Lung (tissue), 12 donors: ENCODE measurements around the gene ATP2B2. TPM values are rescaled to one million over a fixed set of nuclear protein-coding genes. Genes with fewer than 3 reads are reported as not detected.

Experiments used
- ATAC-seq: fragments of 200-7000 bp; cut with Tn5 transposase; one replicate; pipeline ENCODE4 v1.9.1; 2020; ENCODE audit warnings: moderate number of reproducible peaks; ENCODE audit not compliant: insufficient read depth, low FRiP score
- DNase-seq, 3 donors: peaks; one replicate each; pipeline ENCODE4 v3.0.0-alpha.2; 2013 to 2017
- H3K27ac ChIP-seq, 2 donors: one replicate each; pipeline ENCODE4 v1.5.1; 2013; ENCODE audit warnings: mild to moderate bottlenecking in 2 of 2, moderate library complexity in 2 of 2, control low read depth in 1 of 2, inconsistent platforms in 1 of 2, low read depth in 1 of 2, low read length in 1 of 2
- H3K27me3 ChIP-seq, 3 donors: one replicate each; pipeline ENCODE4 v1.5.1; 2013; ENCODE audit warnings: low read length in 2 of 3; ENCODE audit not compliant: control insufficient read depth in 3 of 3, insufficient read depth in 3 of 3
- H3K36me3 ChIP-seq, 4 donors: one replicate each; pipeline ENCODE4 v1.5.1; 2013; ENCODE audit warnings: low read length in 4 of 4, mild to moderate bottlenecking in 1 of 4, moderate library complexity in 1 of 4; ENCODE audit not compliant: control insufficient read depth in 4 of 4, insufficient read depth in 4 of 4
- H3K4me1 ChIP-seq, 5 donors: one replicate each; pipeline ENCODE4 v1.5.1; 2013; ENCODE audit warnings: low read length in 5 of 5, mild to moderate bottlenecking in 2 of 5, moderate library complexity in 1 of 5; ENCODE audit not compliant: control insufficient read depth in 5 of 5, insufficient read depth in 5 of 5
- H3K4me3 ChIP-seq: one replicate; pipeline ENCODE4 v1.5.1; 2013; ENCODE audit warnings: mild to moderate bottlenecking, control low read depth, moderate library complexity
- H3K9ac ChIP-seq, 2 donors: one replicate each; pipeline ENCODE4 v1.5.1; 2013; ENCODE audit warnings: low read length in 2 of 2, control low read depth in 1 of 2; ENCODE audit not compliant: insufficient read depth in 1 of 2
- H3K9me3 ChIP-seq, 4 donors: one replicate each; pipeline ENCODE4 v1.5.1; 2013; ENCODE audit warnings: low read length in 3 of 4, mild to moderate bottlenecking in 1 of 4, moderate library complexity in 1 of 4; ENCODE audit not compliant: control insufficient read depth in 4 of 4, insufficient read depth in 3 of 4
- CTCF ChIP-seq: IDR thresholded peaks from 2 replicates; pipeline ENCODE4 v1.5.1; 2012; ENCODE audit warnings: mild to moderate bottlenecking; ENCODE audit errors: control extremely low read depth, extremely low read depth
- WGBS, 2 donors: extraction: QIAGEN DNeasy Blood & Tissue Kit; methylation state at CpG; one replicate each; pipeline ENCODE4 v1.1.7; 2013; 5-methylcytosine and 5-hydroxymethylcytosine counted together
- polyA plus RNA-seq, 2 donors: library from polyadenylated mRNA; stranded (reverse); fragments of 200-250 nt; gene quantifications; one replicate each; pipeline ENCODE4 v1.2.1, GENCODE V29; 2013
- total RNA-seq, 2 donors: library from RNA; depleted of rRNA in 1 of 2; stranded (reverse); fragments of >200 nt in 1 of 2; gene quantifications; one replicate each; pipeline ENCODE4 v1.2.1, GENCODE V29; 2014 to 2021
- donor health status: control.
- donor health status: control.
- donor health status: Bipolar disorder and iron deficiency.
- donor health status: healthy.
- donor health status: DM: yes; HTN: yes; CAD: no.

ATP2B2 gene
- total and polyA plus RNA-seq, 4 donors: 0.06 TPM; not detected in 3

DNA sequence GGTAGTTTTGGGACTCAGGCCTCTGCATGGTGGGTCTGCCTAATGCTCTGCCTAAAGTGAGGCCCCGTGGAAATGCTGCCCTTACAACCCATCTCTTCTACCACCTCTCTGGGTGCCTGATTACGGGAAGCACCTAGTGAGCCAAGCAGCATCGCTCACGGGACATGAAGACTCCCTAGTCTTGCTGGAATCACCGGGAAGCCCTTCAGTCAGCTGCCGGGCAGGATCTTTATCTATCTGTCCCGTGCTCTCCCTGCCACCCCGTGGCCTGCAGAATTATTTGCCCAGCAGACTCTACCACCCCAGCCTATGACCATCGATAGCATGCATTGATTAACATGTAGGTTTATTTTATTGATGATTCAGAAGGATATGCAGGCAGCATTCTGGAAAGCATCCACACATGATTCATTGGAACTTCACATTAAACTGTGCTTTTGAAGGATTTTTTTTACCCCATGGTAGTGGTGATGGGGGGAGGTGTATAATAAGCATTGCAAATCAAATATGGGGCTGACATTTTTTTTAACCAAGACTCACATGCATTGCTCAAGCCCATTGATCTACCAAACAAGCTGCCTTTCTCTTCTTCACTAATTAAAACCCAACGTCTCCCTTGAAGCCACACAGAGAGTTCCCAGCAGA lies 63.1 kb downstream of the ATP2B2 start:
- Histone ChIP-seq H3K4me1 (no peaks in the 10 kb centered on the region), H3K27me3 (peaks cover 0 to 9% (median 0%) of the 10 kb centered on the region in 3 donors), H3K9ac (no peak overlapping the region), H3K4me3 (no peak overlapping the region), H3K9me3 (peaks cover 0 to 2% (median 0%) of the 10 kb centered on the region in 4 donors), H3K36me3 (no peaks in the 10 kb centered on the region), H3K27ac (no peak overlapping the region)
- 71 to 77% methylated on average over 10 of the region's 10 CpGs for WGBS, 2 donors
- no peak for TF ChIP-seq CTCF
- no peak for DNase-seq
- ATAC-seq: no peak

GRCh38 chr3:10440684-10441083 lies 64.7 kb downstream of the ATP2B2 start:
- Histone ChIP-seq H3K4me1 (no peaks in the 10 kb centered on the region), H3K27me3 (peaks cover 0 to 3% (median 0%) of the 10 kb centered on the region in 3 donors), H3K36me3 (no peaks in the 10 kb centered on the region), H3K9ac (no peak overlapping the region), H3K9me3 (peaks cover 0 to 2% (median 0%) of the 10 kb centered on the region in 4 donors), H3K27ac (no peak overlapping the region), H3K4me3 (no peak overlapping the region)
- no peak for TF ChIP-seq CTCF
- 73 to 74% methylated on average over 5 of the region's 5 CpGs for WGBS, 2 donors
- ATAC-seq (no peak), DNase-seq (no peak)

GRCh38 chr3:10438902-10439610 lies 66.3 kb downstream of the ATP2B2 start:
- Histone ChIP-seq H3K4me3 (no peak overlapping the region), H3K36me3 (no peaks in the 10 kb centered on the region), H3K4me1 (no peaks in the 10 kb centered on the region), H3K27me3 (peaks cover 0 to 3% (median 0%) of the 10 kb centered on the region in 3 donors), H3K27ac (no peak overlapping the region), H3K9ac (no peak overlapping the region), H3K9me3 (peaks cover 0 to 4% (median 0%) of the 10 kb centered on the region in 4 donors)
- ATAC-seq (no peak), DNase-seq (no peak)
- WGBS, 2 donors: 89 to 94% methylated on average over 8 of the region's 8 CpGs
- no peak for TF ChIP-seq CTCF
